GM19372 (cell line): Measurements from ENCODE around the gene DGKI.

ENCODE experiments used
- ATAC-seq: cut with Tn5 transposase; IDR thresholded peaks from one replicate; pipeline ENCODE4 v1.9.1; 2021; ENCODE audit warnings: mild to moderate bottlenecking, low read depth, moderate library complexity; ENCODE audit not compliant: unreplicated experiment

The DGKI gene

GRCh38 chr7:137695494-137695893 is 151.3 kb downstream of the DGKI start:
- ATAC-seq = no peak

DNA sequence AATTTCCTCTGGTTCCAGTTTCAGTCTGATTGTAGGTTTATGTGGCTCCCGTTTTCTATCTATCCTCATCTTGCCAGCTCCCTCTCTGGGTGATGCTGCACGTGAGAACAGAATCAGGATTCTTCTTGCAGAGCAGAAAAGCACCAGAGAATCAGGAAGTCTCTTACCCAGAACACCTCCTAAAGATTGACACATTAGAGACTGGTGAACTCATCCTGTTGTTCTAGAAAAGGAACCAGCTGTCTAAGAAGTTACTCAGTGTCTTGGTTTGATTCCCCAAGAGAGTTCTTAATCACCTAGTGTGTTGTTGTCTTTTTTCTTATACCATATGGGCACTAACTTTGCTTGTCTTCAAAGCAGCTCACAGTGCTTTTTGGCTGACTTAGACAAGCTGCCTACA is 152.4 kb downstream of the DGKI start:
- no peak for ATAC-seq

- no peak for ATAC-seq
Observed at GRCh38 chr7:137692399-137692798, 154.4 kb downstream of the DGKI start.

DNA sequence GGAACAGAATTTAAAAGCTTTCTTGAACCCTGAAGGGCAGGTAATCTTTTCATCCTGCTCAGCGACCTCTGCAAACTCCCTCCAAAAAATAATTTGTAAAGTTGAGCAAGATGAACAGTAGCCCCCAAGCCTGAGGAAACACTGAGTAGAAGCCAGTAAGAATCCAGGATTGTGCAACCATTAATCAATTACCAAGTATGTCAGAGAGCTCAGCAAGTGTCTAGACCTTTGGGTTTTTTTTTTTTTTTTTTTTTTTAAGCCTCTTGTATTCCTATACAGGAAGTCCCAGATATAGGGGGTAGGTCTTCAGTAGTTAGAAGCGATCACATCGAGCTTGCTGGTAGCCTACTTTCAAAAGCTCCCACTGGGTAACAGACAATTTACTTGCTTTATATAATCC is 155.2 kb downstream of the DGKI start:
- no peak for ATAC-seq

DNA sequence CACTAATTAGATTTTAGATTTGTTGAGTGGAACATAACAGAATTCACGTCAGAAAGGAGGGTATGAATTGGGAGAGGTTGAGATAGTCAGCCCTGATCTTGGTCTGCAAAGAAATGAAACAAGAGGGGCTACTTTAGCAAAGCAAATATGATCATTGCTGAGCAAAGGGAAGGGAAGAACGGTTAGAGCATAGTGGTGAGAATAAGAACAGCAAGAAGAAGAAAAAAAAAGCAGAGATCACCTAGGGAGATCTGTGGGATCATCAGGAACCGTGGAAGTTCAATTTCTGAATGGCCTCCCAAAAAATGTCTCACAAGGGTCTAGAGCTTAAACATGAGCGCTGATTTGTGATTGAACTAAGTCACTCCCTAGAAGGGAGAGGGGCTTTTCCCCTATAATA is 156.1 kb downstream of the DGKI start:
- ATAC-seq = no peak

DNA sequence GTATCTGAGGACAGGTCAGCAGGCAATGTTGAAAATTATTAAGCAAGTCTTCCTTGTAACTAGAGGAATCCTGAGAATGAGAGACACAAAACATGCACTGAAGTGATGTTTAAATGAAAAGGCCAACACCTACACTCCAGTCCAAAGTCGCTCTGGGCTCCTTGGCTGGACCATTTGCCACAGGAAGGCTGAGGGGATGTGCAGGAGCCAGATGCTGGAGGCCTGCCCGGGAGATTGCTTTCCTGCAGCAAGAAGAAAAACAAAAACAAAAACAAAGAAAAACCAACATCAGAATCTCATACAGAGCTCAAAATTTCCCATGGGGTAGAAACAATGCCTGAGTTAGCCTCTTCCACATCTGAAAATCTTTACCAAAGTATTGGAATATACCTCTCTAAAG is 157.0 kb downstream of the DGKI start:
- no peak for ATAC-seq

- no peak for ATAC-seq
Observed at GRCh38 chr7:137687556-137688265, 159.1 kb downstream of the DGKI start.

DNA sequence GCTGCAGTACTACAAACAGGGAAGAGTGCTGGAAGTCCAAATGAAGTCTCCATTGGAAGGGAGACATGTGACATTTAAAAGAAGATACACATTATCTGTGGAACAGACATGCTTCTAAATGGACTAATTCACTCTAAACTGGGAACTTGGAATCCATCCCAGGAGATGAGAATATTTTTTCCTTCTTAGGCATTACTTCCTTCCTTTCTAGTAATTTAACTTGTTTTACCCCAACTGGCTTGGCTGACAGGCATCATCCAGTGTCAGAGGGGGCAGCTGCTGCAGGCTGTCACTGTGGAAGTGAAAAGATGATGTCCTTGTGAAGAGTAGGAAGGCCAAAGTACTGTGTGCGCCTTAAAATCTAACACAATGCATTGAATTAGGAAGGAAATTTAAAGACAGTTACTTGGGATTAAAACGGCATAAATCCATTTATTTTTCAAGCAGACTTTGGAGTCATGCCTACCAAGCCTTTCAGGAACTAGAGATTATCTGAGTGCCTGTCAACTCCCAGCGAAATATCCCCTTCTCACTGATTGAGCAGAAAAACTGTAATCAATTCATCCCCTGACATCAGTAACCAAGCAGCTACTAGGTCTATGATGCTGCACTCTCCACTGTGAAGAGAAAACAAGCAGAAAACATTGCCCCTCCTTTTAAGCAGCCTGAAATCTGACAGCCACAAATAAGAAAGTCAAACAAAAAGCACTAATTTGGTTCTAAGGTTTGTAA is 161.2 kb downstream of the DGKI start:
- ATAC-seq = no peak

DNA sequence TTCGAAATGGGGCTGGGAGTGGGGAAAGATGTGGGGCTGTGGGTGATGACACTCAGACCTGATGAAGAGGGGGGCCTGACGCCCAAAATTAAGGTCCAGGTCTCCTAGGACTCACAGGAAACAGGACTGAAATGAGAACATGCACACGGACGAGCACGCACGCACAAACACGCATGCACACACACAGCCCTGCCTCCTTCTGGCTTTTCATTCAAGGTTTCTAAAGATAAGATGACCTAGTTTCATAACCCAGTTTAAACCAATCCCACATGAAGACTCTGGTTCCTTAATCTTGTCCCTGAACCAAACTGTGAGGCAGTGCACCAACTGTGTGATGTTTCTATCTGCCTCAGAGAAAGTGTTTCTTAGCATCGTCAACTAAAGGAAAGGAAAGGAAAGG is 162.0 kb downstream of the DGKI start:
- ATAC-seq = no peak

DNA sequence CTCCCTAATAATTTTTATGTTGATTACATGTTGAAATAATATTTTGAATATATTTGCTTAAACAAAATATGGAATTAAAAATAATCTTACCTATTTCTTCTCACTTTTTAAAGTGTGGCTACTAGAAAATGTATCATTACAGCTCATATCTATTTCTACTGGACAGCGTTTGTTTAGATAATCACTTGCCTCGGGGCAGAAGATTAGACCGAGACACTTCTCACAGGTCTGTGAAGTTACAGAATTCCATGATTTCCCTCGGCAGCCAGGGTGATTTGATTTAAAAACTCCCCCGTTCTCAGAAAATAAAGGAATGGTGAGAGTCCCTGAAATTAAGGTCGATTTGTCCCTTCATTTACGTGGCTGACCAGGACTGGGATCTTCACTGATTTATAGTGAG is 162.5 kb downstream of the DGKI start:
- no peak for ATAC-seq

GRCh38 chr7:137682596-137682995 is 164.2 kb downstream of the DGKI start:
- ATAC-seq = no peak

DNA sequence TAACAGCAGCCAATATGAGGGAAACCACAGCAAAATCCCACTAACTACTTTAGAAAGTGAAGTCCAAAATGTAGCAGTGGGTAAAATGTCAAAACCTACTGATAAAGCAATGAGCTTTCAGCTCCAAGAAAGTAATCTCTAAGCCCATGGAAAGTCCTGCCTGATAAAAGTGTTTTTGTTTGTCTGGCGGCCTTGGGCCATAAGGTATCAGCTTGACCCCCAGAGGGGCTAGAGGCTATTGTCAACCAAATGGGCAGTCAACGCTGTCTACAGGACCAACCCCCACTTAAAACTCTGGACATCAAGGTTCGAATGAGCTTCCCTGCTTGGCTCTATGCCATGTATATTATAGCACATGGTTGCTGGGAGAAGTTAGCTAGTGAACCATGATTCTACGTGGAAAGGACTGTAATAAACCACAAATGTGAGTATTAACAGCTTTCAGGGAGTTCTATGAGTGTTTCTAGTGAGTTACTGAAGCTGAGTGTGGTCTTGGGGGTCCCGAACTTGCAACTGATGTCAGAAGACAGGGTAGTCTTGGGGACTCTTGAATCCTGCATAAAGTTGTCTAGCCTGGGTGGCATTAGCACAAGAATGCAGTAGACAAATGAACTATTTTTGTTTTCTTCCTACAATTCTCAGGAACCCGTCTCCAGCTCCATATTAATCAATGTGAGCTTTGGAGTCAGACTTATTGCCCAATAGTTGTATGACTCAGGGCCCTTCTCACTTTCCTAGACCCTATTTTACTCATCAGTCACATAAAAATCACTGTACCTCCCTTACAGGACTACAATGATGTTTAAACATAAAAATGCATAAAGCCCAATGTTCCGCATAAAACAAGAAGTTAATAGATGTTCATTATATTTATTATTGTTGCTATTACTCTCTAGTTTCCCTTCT is 164.9 kb downstream of the DGKI start:
- ATAC-seq = no peak

DNA sequence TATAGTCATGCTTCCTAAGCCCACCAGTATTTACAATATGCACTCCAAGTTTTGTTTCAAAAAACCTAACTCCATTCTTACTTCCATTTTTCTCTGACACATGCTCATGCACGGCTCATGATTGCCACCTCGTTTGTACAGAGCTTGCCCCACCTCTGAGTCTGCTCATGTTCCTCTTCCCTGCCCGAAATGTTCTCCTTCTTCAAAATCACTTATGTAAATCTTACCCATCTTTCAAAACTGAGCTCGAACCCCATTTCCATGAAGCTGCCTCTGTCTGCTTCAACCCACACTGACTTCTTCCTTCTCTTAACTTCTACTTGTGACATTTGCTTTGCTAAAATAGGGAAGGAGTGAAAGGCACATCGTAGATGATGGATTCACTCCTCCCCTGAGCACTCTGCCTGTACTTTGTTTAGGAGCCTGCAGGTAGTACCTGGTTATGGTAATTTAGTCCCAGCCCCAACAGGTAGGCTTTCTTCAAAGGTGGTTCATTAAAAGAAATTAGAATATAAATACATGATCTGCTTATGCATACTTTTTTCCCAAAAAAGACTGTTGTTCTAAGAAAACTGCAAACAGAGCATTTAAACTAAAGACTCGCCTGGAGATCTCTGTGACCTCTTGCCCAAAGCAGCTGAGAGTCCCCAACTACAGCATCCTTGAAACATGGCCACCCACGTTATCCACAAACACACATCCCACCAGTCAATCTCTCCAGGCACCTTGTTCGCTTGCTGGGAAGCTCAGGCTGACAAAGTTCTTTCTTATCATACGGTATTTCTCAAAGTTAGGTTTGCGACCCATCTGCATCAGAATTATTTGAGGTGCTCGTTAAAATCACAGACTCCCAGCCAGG is 172.0 kb downstream of the DGKI start:
- no peak for ATAC-seq

- ATAC-seq = no peak
Observed at GRCh38 chr7:137674048-137674447, 172.7 kb downstream of the DGKI start.

GRCh38 chr7:137671920-137672319 is 174.9 kb downstream of the DGKI start:
- ATAC-seq = no peak

DNA sequence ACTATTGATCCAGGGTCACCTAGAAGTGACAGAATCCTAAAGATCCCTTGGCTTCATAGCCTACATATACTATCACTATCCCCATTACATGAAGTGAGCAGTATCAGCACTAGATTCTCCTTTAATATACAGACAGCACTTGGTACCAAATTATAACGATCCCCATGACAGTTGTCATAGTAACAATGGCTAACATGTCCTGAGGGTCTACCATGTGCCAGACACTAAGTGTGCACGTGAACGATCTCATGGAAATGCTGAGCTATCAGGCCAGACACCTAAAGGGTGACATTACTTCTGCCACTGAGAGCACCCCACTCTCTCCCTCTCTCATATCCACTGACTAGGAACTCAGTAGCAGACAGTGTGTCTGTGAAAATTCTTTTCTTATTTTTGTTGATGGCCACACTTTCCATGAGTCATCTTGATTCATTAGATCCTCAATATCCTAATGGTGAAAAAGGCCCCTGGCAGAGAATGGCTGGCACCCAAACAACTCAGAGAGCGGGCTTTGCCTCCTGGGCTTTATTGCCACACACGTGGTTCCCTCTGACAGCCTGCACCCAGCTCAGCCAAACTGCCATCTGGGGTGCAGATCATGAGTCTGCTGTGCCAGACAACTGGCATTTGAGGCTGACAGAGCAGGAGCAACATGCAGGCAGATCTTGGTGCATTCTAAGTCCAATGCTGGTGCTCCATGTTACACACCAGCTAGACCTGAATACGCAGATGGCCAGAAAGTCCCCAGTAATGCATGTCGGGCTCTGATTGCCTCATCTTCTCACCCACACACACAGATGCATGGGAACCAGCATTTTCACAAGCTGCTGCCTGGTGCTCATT is 176.3 kb downstream of the DGKI start:
- no peak for ATAC-seq

- ATAC-seq = no peak
Observed at GRCh38 chr7:137669706-137670105, 177.1 kb downstream of the DGKI start.

- no peak for ATAC-seq
Observed at GRCh38 chr7:137668404-137668803, 178.4 kb downstream of the DGKI start.

- no peak for ATAC-seq
Observed at GRCh38 chr7:137667633-137668387, 179.0 kb downstream of the DGKI start.
